Measurements from ENCODE around the gene ACKR4. TPM values are rescaled to one million over a fixed set of nuclear protein-coding genes. Genes with fewer than 3 reads are reported as not detected.

The ACKR4 gene
- total RNA-seq, 1 donor from 2014 or later, result 0.64 TPM

GRCh38 chr3:132643366-132643765 lies 46.3 kb downstream of the ACKR4 start:
- Mint-ChIP-seq H3K27me3 (ENCODE audit: unreplicated experiment) (no peaks in the 10 kb centered on the region), H3K4me1 (ENCODE audit: unreplicated experiment) (no peaks in the 10 kb centered on the region), H3K9me3 (ENCODE audit: unreplicated experiment) (no peaks in the 10 kb centered on the region), H3K27ac (ENCODE audit: unreplicated experiment) (no peak overlapping the region), H3K36me3 (ENCODE audit: unreplicated experiment) (peaks cover 8% of the 10 kb centered on the region), H3K4me3 (ENCODE audit: unreplicated experiment) (no peak overlapping the region)
- DNase-seq (ENCODE audit: extremely low spot score, unreplicated experiment), result no peak
- no peak for TF ChIP-seq CTCF (IDR thresholded peaks at IDR 0.05)

GRCh38 chr3:132645058-132645457 lies 48.0 kb downstream of the ACKR4 start:
- no peak for DNase-seq (ENCODE audit: extremely low spot score, unreplicated experiment)
- no peak overlapping the region for H3K4me3 Mint-ChIP-seq (ENCODE audit: unreplicated experiment)
- H3K36me3 Mint-ChIP-seq (ENCODE audit: unreplicated experiment), result no peaks in the 10 kb centered on the region
- no peak for TF ChIP-seq CTCF (IDR thresholded peaks at IDR 0.05)
- H3K27ac Mint-ChIP-seq (ENCODE audit: unreplicated experiment), result no peak overlapping the region
- no peaks in the 10 kb centered on the region for H3K27me3 Mint-ChIP-seq (ENCODE audit: unreplicated experiment)
- no peaks in the 10 kb centered on the region for H3K4me1 Mint-ChIP-seq (ENCODE audit: unreplicated experiment)
- no peaks in the 10 kb centered on the region for H3K9me3 Mint-ChIP-seq (ENCODE audit: unreplicated experiment)

GRCh38 chr3:132650153-132650552 lies 53.1 kb downstream of the ACKR4 start:
- no peak for TF ChIP-seq CTCF (IDR thresholded peaks at IDR 0.05)
- Mint-ChIP-seq H3K4me1 (ENCODE audit: unreplicated experiment) (no peaks in the 10 kb centered on the region), H3K9me3 (ENCODE audit: unreplicated experiment) (no peaks in the 10 kb centered on the region), H3K36me3 (ENCODE audit: unreplicated experiment) (no peaks in the 10 kb centered on the region), H3K27me3 (ENCODE audit: unreplicated experiment) (no peaks in the 10 kb centered on the region), H3K27ac (ENCODE audit: unreplicated experiment) (no peak overlapping the region), H3K4me3 (ENCODE audit: unreplicated experiment) (no peak overlapping the region)
- no peak for DNase-seq (ENCODE audit: extremely low spot score, unreplicated experiment)

Other genes with a start within 250 kb of the ACKR4 start
- 55.5 and 57.1 TPM in 2 replicates for gene DNAJC13, start 179.8 kb upstream of the ACKR4 start, total RNA-seq
- 20.7 and 22.6 TPM in 2 replicates for gene ACAD11, start 62.5 kb downstream of the ACKR4 start, total RNA-seq
- gene UBA5, start 63.1 kb downstream of the ACKR4 start, total RNA-seq, result 28.4 and 31.2 TPM in 2 replicates
- 26.4 and 27.2 TPM in 2 replicates for gene NPHP3, start 125.1 kb downstream of the ACKR4 start, total RNA-seq

Data from osteocyte (in vitro differentiated cells).